Left cardiac atrium (tissue), 4 donors: Measurements from ENCODE around the gene FOXQ1. TPM values are rescaled to one million over a fixed set of nuclear protein-coding genes. Genes with fewer than 3 reads are reported as not detected.
"Not testable (repeated sequence)": the region's sequence is repeated elsewhere in the genome, so short reads cannot be mapped to it uniquely, and the experiment has no call there.

Experiments
- ATAC-seq, 2 donors: fragments of 200-7000 bp; cut with Tn5 transposase; one replicate each; pipeline ENCODE4 v1.9.1; 2020; ENCODE audit warnings: mild to moderate bottlenecking in 2 of 2, moderate library complexity in 2 of 2
- DNase-seq: peaks from one replicate; pipeline ENCODE4 v3.0.0-alpha.2; 2020
- intact Hi-C, 2 donors: fragments of 100-400 bp; cut with DNase I; formaldehyde crosslinking; loops; one replicate each; pipeline versions ENCODE4 v1.14.1 to v1.15.1; 2022 to 2023
- total RNA-seq, 2 donors: library from RNA; stranded (reverse); fragmentation: NEBNext Ultra II Directional; extraction: Animal tissue kit (Norgen Biotek cat#: 25700); gene quantifications; one replicate each; pipeline ENCODE4 v1.2.1, GENCODE V29; 2021
- donor health status: DM: no; HTN: yes; CAD: no.
- donor health status: DM: no; HTN: yes; CAD: no; lungs with severe emphysema.
- donor health status: DM: yes; HTN: yes; CAD: no.
- donor health status: Dilated cardiomyopathy.

FOXQ1 gene
- total RNA-seq, 2 donors from 2014 or later = not detected

DNA sequence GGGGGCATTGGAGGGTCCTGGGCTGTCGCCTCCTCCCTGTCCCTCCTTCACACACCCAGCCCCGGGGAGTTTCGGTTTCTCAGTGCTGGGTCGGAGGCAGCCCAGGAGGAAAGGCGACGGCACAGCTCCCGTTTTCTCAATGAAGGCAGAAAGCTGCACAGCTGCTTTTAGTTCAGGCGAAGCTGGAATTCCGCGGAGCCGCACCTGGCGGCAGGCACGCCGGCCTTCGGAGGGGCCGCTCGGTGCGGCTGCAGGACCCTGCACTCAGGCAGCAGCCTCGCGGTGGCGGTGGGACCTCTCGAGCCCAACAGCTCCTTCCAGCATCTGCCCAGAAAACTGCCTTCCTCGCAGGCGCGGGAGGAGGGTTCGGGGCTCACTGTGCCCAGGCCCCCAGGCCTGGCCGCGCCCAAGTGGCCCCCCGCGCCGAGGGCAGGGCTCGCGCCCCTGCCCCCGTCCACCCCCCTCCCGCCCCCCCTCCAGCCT, 4.6 kb downstream of the FOXQ1 start:
- ATAC-seq (no peak), DNase-seq (no peak)
- intact Hi-C loops = no loop called here

GRCh38 chr6:1317302-1317815, 5.5 kb downstream of the FOXQ1 start:
- intact Hi-C loops = no loop called here
- ATAC-seq = no peak
- DNase-seq = no peak

- intact Hi-C loops = no loop called here
- no peak for ATAC-seq
Observed at GRCh38 chr6:1318036-1318435, 6.1 kb downstream of the FOXQ1 start.

GRCh38 chr6:1318584-1318983, 6.7 kb downstream of the FOXQ1 start:
- intact Hi-C loops, DNase-seq, ATAC-seq: not testable (repeated sequence)

More at GRCh38 chr6:1318036-1318435, 6.1 kb downstream of the FOXQ1 start:
- DNase-seq = no peak

DNA sequence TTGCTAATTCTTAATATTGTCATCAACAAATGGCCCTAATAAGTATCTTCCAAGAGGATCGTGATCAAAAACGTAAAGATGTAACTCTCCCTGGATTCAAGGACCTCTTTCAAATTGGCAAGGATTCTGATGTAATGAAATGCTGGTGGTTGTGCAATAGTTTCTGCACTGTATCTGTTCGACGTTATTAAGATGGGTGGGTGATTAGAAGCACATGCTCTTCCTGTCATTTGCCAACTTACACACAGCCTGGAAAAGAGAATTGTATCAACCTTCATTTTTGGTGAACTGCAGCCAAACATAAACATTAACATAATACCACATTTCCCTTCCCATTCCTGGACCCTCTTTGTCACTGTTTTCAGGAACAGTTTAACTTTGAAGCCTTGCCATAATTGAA, 9.8 kb downstream of the FOXQ1 start:
- intact Hi-C loops = no loop called here
- ATAC-seq = no peak
- no peak for DNase-seq

DNA sequence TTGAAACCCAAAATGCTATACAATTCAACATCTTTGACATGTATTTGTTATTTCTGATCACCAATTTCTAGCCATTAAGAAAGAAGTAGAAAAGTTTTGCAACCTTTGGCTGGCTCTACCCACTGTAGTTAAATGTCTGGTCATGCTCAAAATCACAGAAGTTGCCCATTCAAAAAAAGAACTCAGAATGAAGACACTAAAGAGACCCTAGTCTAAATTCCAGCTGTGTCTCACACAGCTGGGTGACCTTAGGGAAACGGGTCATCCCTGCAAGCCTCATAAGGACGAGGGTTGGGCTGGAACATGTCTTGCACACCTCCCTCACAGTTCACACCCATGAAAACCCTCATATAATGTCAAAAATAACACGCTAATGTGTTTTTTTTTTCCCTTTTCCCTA, 10.3 kb downstream of the FOXQ1 start:
- ATAC-seq (no peak), DNase-seq (no peak)
- intact Hi-C loops = no loop called here

GRCh38 chr6:1322696-1323219, 10.9 kb downstream of the FOXQ1 start:
- DNase-seq (no peak), ATAC-seq (no peak)
- intact Hi-C loops = no loop called here

DNA sequence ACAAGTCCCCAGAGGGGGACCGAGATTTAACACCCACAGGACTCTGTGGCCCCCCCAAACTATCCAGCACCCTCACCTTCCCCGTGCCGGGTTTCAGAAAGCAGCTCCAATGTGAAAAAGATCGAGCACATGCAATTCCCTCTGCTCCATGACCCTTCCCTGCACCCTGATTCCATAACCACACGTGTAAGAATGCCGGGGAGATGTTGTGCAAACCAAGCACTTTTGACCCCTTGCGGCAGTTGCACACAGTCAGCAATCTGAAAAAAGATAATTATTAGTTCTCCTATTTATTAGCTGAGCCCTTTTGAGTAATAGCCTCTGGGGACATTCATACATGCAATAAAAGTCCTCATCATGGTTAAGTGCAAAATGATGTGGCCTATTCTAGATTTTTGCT, 13.0 kb downstream of the FOXQ1 start:
- no peak for ATAC-seq
- intact Hi-C loops = no loop called here
- DNase-seq = no peak

GRCh38 chr6:1325461-1326309, 13.8 kb downstream of the FOXQ1 start:
- DNase-seq = no peak
- no peak for ATAC-seq
- intact Hi-C loops = no loop called here

GRCh38 chr6:1326535-1327121, 14.7 kb downstream of the FOXQ1 start:
- intact Hi-C loops = no loop called here
- no peak for DNase-seq
- no peak for ATAC-seq

DNA sequence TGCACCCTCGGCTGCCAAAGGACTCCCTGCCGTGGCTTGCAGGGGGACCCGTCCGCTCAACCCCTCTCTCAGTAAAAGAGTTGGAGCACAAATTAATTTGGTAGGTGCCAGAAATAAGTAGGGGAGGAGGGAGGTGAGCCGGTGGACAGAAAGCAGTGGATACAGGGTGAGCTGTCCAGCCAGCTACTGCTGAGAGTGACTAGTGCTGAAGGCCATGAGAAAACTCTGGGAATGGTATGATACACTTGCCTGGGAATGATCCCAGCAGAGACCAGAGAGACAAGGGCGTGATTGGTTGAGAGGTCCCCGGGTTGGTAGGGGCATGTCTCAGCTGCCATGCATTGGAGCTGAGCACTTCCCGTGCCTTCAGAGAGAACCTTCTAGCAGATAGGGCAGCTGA, 15.7 kb downstream of the FOXQ1 start:
- no peak for DNase-seq
- intact Hi-C loops = no loop called here
- ATAC-seq = no peak

- no peak for ATAC-seq
- DNase-seq = no peak
- intact Hi-C loops = no loop called here
Observed at GRCh38 chr6:1328129-1328800, 16.4 kb downstream of the FOXQ1 start.

DNA sequence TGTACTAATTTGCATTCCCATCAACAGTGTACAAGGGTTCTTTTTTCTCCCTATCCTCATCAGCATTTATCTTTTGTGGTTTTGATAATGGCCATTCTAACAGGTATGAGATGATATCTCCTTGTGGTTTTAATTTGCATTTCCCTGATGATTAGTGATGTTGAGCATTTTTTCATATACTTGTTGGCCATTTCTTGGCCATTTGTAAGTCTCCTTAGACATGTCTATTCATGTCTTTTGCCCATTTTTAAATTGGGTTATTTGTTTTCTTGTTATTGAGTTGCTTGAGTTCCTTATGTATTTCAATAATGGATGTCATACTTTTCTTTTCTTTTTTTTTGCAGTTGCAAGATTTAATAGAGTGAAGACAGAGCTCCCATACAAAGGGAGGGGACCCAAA, 17.8 kb downstream of the FOXQ1 start:
- ATAC-seq (no peak), DNase-seq (no peak)
- intact Hi-C loops = no loop called here

DNA sequence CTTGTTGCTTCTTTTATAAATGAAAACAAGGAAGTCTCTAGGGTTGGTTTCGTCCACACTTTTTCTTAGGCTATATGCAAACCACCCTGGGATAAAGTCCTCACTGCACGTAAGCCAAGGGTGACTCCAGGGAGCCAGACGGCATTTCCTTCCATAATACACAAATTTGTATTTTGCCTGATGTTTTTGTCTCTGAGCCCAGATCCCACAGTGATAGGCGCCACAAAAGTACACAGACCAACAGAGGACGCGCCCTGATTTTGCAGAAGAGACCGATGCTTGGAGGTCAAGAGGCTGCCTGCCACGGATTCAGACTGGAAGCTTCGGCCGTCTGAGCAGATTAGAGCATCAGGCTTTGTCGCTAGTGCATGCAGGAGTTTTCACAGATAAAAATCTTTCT, 22.8 kb downstream of the FOXQ1 start:
- DNase-seq (no peak), ATAC-seq (no peak)
- intact Hi-C loops = no loop called here

GRCh38 chr6:1335367-1336037, 23.6 kb downstream of the FOXQ1 start:
- peak; percentile 76 to 86 for ATAC-seq
- DNase-seq = peak; percentile 44
- intact Hi-C loops = no loop called here

DNA sequence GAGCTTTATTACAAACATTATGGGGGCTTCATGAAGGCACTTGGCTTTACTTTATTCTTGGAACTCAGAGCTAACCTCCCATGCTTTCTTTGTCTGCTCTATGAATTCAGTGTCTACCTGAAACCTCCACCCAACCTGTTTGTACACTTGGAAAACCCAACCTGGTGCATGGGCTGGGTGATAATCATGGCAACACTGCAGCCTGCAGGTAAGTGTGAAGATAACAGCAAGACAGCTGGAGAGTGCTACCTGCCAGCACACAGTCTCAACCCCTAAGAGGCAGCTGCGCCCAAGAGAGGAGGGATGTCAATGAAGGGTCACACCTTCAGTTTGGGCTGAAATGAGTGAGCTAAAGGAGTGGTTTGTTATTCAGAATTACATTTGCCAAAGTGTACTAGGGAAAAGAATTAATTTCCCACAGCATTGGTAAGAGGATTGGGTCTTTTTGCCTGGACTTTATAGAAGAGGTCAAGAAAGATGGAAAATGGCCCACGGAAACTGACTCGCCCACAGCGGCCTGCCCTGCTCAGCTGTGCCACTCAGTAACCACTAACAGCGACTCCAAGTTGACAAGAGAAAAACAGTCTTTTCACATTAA, 24.4 kb downstream of the FOXQ1 start:
- ATAC-seq = no peak
- intact Hi-C loops = no loop called here
- no peak for DNase-seq

- intact Hi-C loops = no loop called here
- ATAC-seq (no peak), DNase-seq (no peak)
Observed at GRCh38 chr6:1337791-1338190, 25.9 kb downstream of the FOXQ1 start.

- DNase-seq (no peak), ATAC-seq (no peak)
- intact Hi-C loops = no loop called here
Observed at GRCh38 chr6:1346101-1346500, 34.2 kb downstream of the FOXQ1 start.

DNA sequence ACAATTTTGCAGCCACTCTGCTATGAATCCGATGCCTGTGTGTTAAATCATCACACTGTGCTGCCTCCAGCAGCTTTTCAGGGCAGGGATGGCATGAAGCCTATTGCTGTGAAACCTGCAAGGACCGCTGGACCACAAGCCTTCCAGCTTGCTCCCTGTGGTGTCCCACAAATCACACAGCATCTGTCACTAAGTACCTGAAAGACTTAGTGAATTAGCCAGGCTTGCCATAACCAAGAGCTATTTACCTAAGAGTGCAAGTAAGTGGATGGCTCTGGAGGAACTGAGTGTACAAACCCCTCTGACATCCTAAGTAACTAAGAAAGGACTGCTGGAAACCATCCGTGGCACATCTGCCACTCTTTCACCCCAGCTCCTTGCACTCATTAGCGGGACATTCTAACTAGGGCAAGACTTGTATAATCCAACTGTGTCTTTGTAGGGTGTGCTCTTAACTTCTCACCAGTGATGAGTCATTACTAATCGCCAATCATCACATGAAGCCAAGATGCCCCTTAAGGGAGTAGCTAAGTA, 34.7 kb downstream of the FOXQ1 start:
- ATAC-seq = peak in 1 of 2 donors; percentile 37
- intact Hi-C loops = no loop called here
- no peak for DNase-seq
